GM12875 (cell line): Measurements from ENCODE around the gene FNDC3A.

Experiments used
- H3K4me3 ChIP-seq: one replicate; pipeline ENCODE4 v1.5.1; 2011; ENCODE audit warnings: low read depth, low read length, control low read depth
- CTCF ChIP-seq: IDR thresholded peaks from 2 replicates; pipeline ENCODE4 v1.5.1; 2011; ENCODE audit warnings: low read depth, mild to moderate bottlenecking, control low read depth, inconsistent platforms, low read length, moderate library complexity, borderline replicate concordance; ENCODE audit not compliant: insufficient read depth

Gene FNDC3A

DNA sequence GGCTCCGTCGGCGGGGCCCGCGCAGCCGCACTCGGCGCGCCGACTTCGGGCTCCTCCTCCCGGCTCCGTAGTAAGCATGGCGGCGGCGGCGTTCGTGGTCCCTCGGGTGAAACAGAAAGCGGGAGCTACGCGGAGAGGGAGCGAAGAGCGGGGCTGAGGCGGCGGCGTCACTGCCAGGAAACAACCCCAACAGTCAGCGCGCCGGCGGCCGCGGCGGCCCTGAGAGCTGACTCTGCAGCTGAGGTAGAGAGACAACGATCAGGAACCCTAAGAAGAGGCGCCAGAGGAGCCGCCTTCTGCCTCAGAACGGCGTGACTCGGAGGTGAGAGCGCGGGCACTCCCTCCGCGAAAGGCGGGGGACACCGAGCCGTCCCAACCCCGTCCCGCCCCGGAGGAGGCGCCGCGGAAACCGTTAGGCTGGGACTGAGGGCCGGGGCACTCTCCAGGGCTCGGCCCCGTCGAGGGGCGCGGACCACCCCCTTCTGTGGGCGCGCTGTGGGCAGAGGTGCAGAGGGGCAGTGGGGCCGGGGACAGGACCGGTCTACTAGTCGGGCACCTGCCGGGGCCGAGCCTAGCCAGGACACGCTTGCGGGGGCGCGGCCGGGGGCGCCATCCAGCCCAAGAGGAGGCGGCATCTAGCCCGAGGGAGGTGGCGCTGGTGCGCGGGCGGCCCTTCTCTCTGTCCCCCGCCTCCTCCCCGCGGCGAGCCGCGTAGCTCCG lies at the start of gene FNDC3A:
FNDC3A (plus strand) TSS at position 57 of the 720 bp plus-strand sequence. CDS start 30,279 bp downstream, outside the sequence.
- 0 out of 2 replicates have a peak, but pooled peaks have one; percentile 2 for TF ChIP-seq CTCF
- peak within 1 kb of the TSS; percentile 74 for H3K4me3 ChIP-seq

- TF ChIP-seq CTCF = no peak
- H3K4me3 ChIP-seq = no peak overlapping the region
Observed at GRCh38 chr13:48928757-48929430, 46.8 kb upstream of the FNDC3A start.

DNA sequence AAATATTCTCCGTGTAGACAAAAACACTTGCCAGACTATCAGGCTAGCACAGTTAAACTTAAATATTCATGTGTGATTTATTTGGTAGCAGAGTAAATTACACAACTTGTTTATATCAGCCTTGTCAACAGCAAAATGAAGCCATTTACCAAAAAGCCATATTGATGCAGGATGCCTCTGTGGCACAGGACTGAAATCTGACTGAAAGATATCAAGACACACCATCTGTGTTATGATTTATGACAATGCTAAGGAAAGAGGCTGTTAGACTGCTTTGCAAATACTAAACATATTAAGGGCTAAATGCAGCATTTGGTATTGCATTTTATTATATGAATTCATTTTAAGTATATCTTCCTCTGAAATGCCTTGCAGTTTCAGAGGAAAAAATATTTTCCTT lies 44.8 kb upstream of the FNDC3A start:
- H3K4me3 ChIP-seq = no peak overlapping the region
- TF ChIP-seq CTCF = no peak

DNA sequence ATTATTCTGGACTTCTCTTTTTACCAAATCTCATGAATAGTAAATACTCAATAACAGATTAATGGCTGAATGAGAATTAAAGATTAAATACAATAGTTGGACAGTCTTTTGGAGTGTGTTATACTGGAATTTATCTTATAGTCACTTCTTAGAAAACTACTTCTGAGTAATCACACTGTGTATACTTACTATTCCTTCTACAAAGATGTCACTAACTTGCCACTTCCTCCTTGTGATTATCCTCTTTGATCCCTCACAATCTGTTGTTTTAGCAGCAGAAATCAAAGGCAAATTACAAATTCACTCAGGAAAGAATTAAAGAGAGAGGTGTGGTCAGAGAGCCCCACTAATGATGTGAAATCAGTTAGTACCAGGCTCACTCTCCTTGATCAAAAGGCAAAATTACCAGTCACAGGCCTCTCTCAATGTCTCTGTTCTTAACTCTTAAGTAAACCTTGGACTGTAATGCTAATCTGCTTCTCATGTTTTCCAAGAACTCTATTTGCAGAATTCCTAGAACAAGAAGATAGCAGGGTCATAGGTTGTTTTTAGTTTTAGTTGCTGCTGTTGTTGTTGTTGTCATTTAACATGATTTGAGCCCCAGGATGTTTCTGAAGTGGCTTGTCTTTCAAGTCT lies 37.3 kb upstream of the FNDC3A start:
- TF ChIP-seq CTCF = no peak
- no peak overlapping the region for H3K4me3 ChIP-seq

- no peak overlapping the region for H3K4me3 ChIP-seq
- no peak for TF ChIP-seq CTCF
Observed at GRCh38 chr13:48939728-48940127, 36.0 kb upstream of the FNDC3A start.

DNA sequence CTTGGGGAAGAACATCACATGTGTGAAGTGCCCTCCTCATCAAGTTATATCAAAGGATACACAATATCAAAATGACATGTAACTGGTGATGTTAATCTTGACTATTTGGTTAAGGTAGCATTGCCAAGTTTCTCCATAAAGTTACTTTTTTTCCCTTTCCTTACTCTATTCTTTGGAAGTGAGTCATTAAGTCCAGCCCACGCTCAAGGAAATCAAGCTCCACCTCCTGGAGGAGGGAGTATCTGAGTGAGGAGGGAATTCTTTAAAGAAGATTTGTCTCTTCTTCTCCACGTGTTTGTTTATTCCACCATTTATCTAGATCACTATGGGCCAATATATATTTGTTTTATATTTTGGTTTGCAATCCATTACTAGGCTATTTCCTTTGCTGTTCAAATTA lies 33.6 kb upstream of the FNDC3A start:
- no peak overlapping the region for H3K4me3 ChIP-seq
- no peak for TF ChIP-seq CTCF

DNA sequence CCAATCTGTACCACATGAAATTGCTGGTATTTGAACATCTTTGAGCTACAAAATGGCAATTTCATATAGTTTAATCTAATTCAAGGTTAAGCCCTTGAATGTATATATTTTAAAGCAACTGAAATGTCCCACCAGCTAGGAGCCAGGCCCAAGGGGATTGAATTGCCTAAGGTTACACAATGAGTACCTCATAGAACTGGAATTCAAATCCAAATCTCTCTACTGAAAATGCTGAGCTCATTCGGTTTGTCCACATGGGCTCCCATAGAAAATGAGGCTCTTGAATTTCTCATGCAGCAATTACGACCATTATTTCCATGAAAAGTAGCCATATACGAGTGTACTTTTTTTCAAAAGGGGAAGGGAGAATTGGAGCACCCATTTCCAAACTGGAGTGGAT lies 31.5 kb upstream of the FNDC3A start:
- no peak for TF ChIP-seq CTCF
- no peak overlapping the region for H3K4me3 ChIP-seq
